ENCODE results near the gene FPR2.

FPR2 gene

GRCh38 chr19:51754109-51754508, 6.9 kb upstream of the FPR2 start:
- DNase-seq (ENCODE audit: low read depth), result no peak
- H3K4me3 ChIP-seq (ENCODE audit: low read depth, low read length), result no peak overlapping the region
- no peak for TF ChIP-seq CTCF (IDR thresholded peaks at IDR 0.05; ENCODE audit: control insufficient read depth, extremely low read depth, insufficient read depth)

- no peak overlapping the region for H3K4me3 ChIP-seq (ENCODE audit: low read depth, low read length)
- DNase-seq (ENCODE audit: low read depth), result no peak
- TF ChIP-seq CTCF (IDR thresholded peaks at IDR 0.05; ENCODE audit: control insufficient read depth, extremely low read depth, insufficient read depth), result no peak
Measured at GRCh38 chr19:51754770-51755169, 6.2 kb upstream of the FPR2 start.

- no peak for DNase-seq (ENCODE audit: low read depth)
- H3K4me3 ChIP-seq (ENCODE audit: low read depth, low read length), result no peak overlapping the region
- no peak for TF ChIP-seq CTCF (IDR thresholded peaks at IDR 0.05; ENCODE audit: control insufficient read depth, extremely low read depth, insufficient read depth)
Measured at GRCh38 chr19:51755571-51755970, 5.4 kb upstream of the FPR2 start.

- no peak for DNase-seq (ENCODE audit: low read depth)
- no peak for TF ChIP-seq CTCF (IDR thresholded peaks at IDR 0.05; ENCODE audit: control insufficient read depth, extremely low read depth, insufficient read depth)
- no peak overlapping the region for H3K4me3 ChIP-seq (ENCODE audit: low read depth, low read length)
Measured at GRCh38 chr19:51761696-51762095, 716 bp downstream of the FPR2 start.

- H3K4me3 ChIP-seq (ENCODE audit: low read depth, low read length), result no peak overlapping the region
- TF ChIP-seq CTCF (IDR thresholded peaks at IDR 0.05; ENCODE audit: control insufficient read depth, extremely low read depth, insufficient read depth), result no peak
- no peak for DNase-seq (ENCODE audit: low read depth)
Measured at GRCh38 chr19:51765086-51765485, 4.1 kb downstream of the FPR2 start.

- TF ChIP-seq CTCF (IDR thresholded peaks at IDR 0.05; ENCODE audit: control insufficient read depth, extremely low read depth, insufficient read depth), result no peak
- DNase-seq (ENCODE audit: low read depth), result no peak
- no peak overlapping the region for H3K4me3 ChIP-seq (ENCODE audit: low read depth, low read length)
Measured at GRCh38 chr19:51766461-51766860, 5.5 kb downstream of the FPR2 start.

GRCh38 chr19:51771376-51772130, 10.6 kb downstream of the FPR2 start:
- TF ChIP-seq CTCF (IDR thresholded peaks at IDR 0.05; ENCODE audit: control insufficient read depth, extremely low read depth, insufficient read depth), result no peak
- no peak overlapping the region for H3K4me3 ChIP-seq (ENCODE audit: low read depth, low read length)
- DNase-seq (ENCODE audit: low read depth), result no peak
